ENCODE results near the gene HEG1.

The HEG1 gene

DNA sequence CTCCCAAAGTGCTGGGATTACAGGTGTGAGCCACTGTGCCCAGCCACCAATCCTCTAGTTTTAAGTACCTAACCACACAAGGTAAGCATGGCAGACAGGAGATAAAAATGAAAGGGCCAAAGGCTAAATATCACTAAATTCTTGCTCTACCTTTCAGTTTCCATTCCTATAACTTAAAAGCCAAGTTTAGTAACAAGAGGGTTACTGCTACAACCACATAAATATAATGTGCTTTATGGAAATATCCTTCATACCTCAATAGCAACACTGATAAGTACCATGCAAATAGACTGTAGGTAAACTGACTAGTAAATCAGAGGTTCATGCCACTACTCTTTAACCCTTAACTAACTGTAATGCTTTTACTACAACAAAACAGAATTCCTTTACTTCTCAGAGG, 82.5 kb downstream of the HEG1 start:
- Histone ChIP-seq H3K9me3 (no peaks in the 10 kb centered on the region), H3K27ac (no peak overlapping the region), H3K4me1 (ENCODE audit: control insufficient read depth in 1 of 2, insufficient read depth in 1 of 2, low read depth in 1 of 2, low read length in 1 of 2) (no peaks in the 10 kb centered on the region), H3K27me3 (no peaks in the 10 kb centered on the region), H3K4me3 (ENCODE audit: low read depth in 1 of 2, low read length in 1 of 2) (no peak overlapping the region), H3K36me3 (no peaks in the 10 kb centered on the region)
- TF ChIP-seq, protein P1, sequence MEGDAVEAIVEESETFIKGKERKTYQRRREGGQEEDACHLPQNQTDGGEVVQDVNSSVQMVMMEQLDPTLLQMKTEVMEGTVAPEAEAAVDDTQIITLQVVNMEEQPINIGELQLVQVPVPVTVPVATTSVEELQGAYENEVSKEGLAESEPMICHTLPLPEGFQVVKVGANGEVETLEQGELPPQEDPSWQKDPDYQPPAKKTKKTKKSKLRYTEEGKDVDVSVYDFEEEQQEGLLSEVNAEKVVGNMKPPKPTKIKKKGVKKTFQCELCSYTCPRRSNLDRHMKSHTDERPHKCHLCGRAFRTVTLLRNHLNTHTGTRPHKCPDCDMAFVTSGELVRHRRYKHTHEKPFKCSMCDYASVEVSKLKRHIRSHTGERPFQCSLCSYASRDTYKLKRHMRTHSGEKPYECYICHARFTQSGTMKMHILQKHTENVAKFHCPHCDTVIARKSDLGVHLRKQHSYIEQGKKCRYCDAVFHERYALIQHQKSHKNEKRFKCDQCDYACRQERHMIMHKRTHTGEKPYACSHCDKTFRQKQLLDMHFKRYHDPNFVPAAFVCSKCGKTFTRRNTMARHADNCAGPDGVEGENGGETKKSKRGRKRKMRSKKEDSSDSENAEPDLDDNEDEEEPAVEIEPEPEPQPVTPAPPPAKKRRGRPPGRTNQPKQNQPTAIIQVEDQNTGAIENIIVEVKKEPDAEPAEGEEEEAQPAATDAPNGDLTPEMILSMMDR (IDR thresholded peaks at IDR 0.05): no peak

GRCh38 chr3:124972457-124972856, 83.3 kb downstream of the HEG1 start:
- TF ChIP-seq, protein P1 (IDR thresholded peaks at IDR 0.05): no peak
- H3K36me3 ChIP-seq: no peaks in the 10 kb centered on the region
- H3K9me3 ChIP-seq: no peaks in the 10 kb centered on the region

DNA sequence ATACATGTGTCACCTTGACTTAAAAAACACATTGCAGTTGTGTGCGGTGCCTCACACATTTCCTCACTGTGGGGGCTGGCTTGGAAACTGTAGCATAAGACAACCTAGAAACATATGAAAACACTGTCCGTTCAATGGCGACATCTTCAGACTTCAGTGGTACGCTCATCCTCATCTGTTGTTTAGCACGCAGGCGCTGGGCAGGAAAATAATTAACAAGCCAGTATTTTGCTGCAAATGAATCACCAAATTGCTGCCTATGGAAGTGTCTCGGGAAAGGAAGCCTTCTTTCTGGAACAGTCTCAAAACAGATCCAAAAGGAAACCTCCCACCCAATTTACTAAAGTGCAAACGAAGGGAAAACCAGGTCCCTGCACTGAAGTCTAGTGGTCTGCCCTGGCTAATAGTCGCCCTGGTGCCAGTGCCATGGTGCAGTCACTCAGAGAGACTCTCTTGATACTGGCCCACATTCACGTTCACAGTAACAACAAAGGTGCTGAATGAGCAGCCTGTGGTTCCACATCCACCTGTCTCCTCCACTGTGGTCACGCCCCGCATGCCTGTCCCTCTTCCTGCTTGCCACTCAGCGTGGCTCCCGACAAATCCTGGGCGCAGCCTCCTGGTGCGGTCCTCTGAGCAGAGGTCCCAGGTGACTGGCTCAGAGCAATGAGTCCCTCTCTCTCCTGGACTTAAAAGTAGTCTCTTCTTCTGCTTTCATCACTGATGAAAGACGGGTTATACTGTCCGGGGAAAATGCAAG, 85.7 kb downstream of the HEG1 start:
- Histone ChIP-seq H3K27ac (no peak overlapping the region), H3K4me1 (ENCODE audit: control insufficient read depth in 1 of 2, insufficient read depth in 1 of 2, low read depth in 1 of 2, low read length in 1 of 2) (no peaks in the 10 kb centered on the region), H3K4me3 (ENCODE audit: low read depth in 1 of 2, low read length in 1 of 2) (no peak overlapping the region), H3K36me3 (no peaks in the 10 kb centered on the region), H3K9me3 (no peaks in the 10 kb centered on the region), H3K27me3 (no peaks in the 10 kb centered on the region)
- TF ChIP-seq, protein P1 (IDR thresholded peaks at IDR 0.05): no peak

More at GRCh38 chr3:124972457-124972856, 83.3 kb downstream of the HEG1 start:
- H3K4me3 ChIP-seq (ENCODE audit: low read depth in 1 of 2, low read length in 1 of 2): no peak overlapping the region
- no peaks in the 10 kb centered on the region for H3K27me3 ChIP-seq
- H3K27ac ChIP-seq: no peak overlapping the region
- H3K4me1 ChIP-seq (ENCODE audit: control insufficient read depth in 1 of 2, insufficient read depth in 1 of 2, low read depth in 1 of 2, low read length in 1 of 2): no peaks in the 10 kb centered on the region

GRCh38 chr3:124969190-124969589, 86.6 kb downstream of the HEG1 start:
- TF ChIP-seq, protein P1 (IDR thresholded peaks at IDR 0.05): no peak
- H3K27ac ChIP-seq: no peak overlapping the region
- H3K9me3 ChIP-seq: no peaks in the 10 kb centered on the region
- H3K4me3 ChIP-seq (ENCODE audit: low read depth in 1 of 2, low read length in 1 of 2): no peak overlapping the region
- H3K36me3 ChIP-seq: no peaks in the 10 kb centered on the region
- no peaks in the 10 kb centered on the region for H3K27me3 ChIP-seq
- no peaks in the 10 kb centered on the region for H3K4me1 ChIP-seq (ENCODE audit: control insufficient read depth in 1 of 2, insufficient read depth in 1 of 2, low read depth in 1 of 2, low read length in 1 of 2)

- TF ChIP-seq, protein P1 (IDR thresholded peaks at IDR 0.05): no peak
- no peaks in the 10 kb centered on the region for H3K4me1 ChIP-seq (ENCODE audit: control insufficient read depth in 1 of 2, insufficient read depth in 1 of 2, low read depth in 1 of 2, low read length in 1 of 2)
- H3K36me3 ChIP-seq: no peaks in the 10 kb centered on the region
Observed at GRCh38 chr3:124967964-124968363, 87.8 kb downstream of the HEG1 start.

More at GRCh38 chr3:124967964-124968363, 87.8 kb downstream of the HEG1 start:
- no peak overlapping the region for H3K4me3 ChIP-seq (ENCODE audit: low read depth in 1 of 2, low read length in 1 of 2)
- H3K9me3 ChIP-seq: no peaks in the 10 kb centered on the region
- H3K27ac ChIP-seq: no peak overlapping the region
- H3K27me3 ChIP-seq: no peaks in the 10 kb centered on the region
